ENCODE results near the gene CRTAC1.

Gene CRTAC1

DNA sequence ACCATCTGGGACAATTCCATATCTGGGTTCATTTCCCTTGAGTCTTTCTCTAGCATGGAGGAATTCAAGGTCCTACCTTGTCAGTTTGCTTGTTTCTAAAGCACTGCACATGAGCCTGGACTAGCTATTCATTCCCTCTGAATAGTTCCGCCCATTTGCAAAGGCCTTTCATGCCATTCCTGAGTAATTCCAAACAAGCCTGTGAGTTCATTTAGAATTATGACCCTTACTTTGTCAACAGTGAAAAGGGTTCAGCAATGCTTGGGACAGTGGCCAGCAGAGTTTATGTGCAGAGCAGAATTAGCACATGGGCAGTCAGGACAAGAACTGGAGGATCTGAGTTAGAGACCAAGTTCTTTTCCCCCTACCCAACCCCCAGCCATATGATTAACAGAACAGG lies 27.9 kb upstream of the CRTAC1 start:
- Histone ChIP-seq H3K4me1 (peaks cover 0 to 6% (median 0%) of the 10 kb centered on the region in 10 experiments; a peak in 3 of 20 replicates), H3K9ac (no peak overlapping the region), H3K27ac (no peak overlapping the region), H3K27me3 (no peaks in the 10 kb centered on the region), H3K4me3 (no peak overlapping the region), H4K20me1 (no peaks in the 10 kb centered on the region), H3K9me3 (replicated peaks in 1 of 11) (no peaks in the 10 kb centered on the region), H3K36me3 (no peaks in the 10 kb centered on the region), H3K4me2 (no peak overlapping the region)
- no peak for TF ChIP-seq Cebpa-rat (IDR thresholded peaks at IDR 0.05)

GRCh38 chr10:98055841-98056516 lies 25.6 kb upstream of the CRTAC1 start:
- Histone ChIP-seq H4K20me1 (no peaks in the 10 kb centered on the region), H3K4me3 (no peak overlapping the region), H3K4me2 (no peak overlapping the region), H3K4me1 (peaks cover 0 to 6% (median 0%) of the 10 kb centered on the region in 10 experiments; a peak in 3 of 20 replicates), H3K27ac (no peak overlapping the region), H3K36me3 (no peaks in the 10 kb centered on the region), H3K9me3 (replicated peaks in 1 of 11) (no peaks in the 10 kb centered on the region), H3K27me3 (no peaks in the 10 kb centered on the region), H3K9ac (no peak overlapping the region)
- TF ChIP-seq Cebpa-rat (IDR thresholded peaks at IDR 0.05): no peak

DNA sequence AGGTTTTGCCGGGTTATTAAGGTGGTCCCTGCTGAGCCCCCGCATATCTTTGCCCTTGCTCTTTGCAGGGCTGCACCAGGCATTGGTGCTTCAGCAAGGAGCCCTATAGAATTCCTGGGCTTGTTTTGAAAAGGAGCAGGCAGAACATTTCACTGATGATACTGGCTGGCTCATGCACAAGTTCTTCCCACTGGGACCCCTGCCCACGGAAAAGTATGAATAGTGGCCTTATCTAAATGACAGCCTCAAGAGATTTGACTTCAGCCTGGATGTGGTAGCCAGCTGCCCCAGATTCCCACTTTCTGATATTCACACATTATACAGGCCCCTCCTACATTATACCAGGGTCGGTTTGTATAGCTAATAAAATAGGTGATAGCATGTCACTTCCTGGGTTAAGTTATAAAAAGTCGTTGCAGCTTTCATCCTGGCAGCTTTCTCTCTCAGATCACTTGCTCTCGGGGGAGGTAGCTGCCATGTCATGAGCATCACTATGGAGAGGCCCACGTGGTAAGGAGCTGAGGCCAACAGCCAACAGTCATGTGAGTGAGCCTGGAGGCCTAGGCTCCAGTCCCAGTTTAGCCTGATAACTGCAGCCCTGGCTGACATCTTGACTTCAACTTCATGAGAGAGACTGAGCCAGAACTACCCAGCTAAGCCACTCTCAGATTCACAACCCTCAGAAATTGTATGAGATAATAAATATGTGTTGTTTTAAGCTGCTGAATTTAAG lies 16.8 kb upstream of the CRTAC1 start:
- TF ChIP-seq Cebpa-rat (IDR thresholded peaks at IDR 0.05): no peak
- Histone ChIP-seq H4K20me1 (no peaks in the 10 kb centered on the region), H3K4me1 (peaks cover 0 to 15% (median 2%) of the 10 kb centered on the region in 10 experiments; a peak in 7 of 20 replicates), H3K4me3 (no peak overlapping the region), H3K36me3 (no peaks in the 10 kb centered on the region), H3K27me3 (no peaks in the 10 kb centered on the region), H3K9me3 (replicated peaks in 1 of 11) (no peaks in the 10 kb centered on the region), H3K27ac (no peak overlapping the region), H3K9ac (no peak overlapping the region), H3K4me2 (peak overlapping the region in 3 of 11 experiments; percentile 22 to 37 (median 30); a peak in 4 of 22 replicates)

GRCh38 chr10:98045785-98046389 lies 15.5 kb upstream of the CRTAC1 start:
- 0 out of 22 replicates have a peak overlapping the region, but pooled peaks of 1 of the 11 experiments have one; percentile 7 for H3K4me2 ChIP-seq
- no peak overlapping the region for H3K27ac ChIP-seq
- H3K4me3 ChIP-seq: no peak overlapping the region
- H3K4me1 ChIP-seq: peaks cover 0 to 15% (median 5%) of the 10 kb centered on the region in 10 experiments; a peak in 8 of 20 replicates
- no peaks in the 10 kb centered on the region for H4K20me1 ChIP-seq
- TF ChIP-seq Cebpa-rat (IDR thresholded peaks at IDR 0.05): no peak
- no peaks in the 10 kb centered on the region for H3K27me3 ChIP-seq
- H3K9ac ChIP-seq: no peak overlapping the region
- no peaks in the 10 kb centered on the region for H3K9me3 ChIP-seq (replicated peaks in 1 of 11)
- no peaks in the 10 kb centered on the region for H3K36me3 ChIP-seq

DNA sequence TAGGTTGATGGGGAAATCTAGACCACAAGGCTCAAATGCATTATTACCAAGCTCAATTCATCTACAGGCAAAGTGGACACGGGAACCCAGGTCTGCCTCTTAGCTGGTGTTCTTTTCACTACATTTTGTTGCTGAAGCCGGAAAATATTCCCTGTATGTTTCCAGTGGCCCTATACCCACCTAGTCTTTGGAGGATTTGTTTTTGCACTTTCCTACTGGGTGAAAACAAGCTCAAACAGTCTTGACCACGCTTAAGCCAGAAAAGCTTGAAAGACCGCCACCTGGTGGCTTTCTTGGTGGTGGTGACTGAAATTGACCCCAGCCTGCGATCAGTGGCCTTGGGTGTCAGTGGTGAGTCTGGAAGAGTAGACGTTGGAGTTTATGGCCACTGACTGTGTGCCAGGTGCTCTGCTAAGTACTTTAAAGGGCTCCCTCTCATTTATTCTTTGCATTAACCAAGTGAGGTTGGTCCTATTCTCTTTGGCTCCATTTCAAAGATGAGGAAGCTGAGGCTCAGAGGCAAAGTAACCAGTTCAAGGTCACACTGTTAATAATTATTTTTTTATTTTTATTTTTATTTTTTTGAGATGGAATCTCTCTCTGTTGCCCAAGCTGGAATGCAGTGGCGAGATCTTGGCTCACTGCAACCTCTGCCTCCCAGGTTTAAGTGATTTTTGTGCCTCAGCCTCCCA lies 11.1 kb upstream of the CRTAC1 start:
- Histone ChIP-seq H3K4me2 (no peak overlapping the region), H3K36me3 (no peaks in the 10 kb centered on the region), H3K9ac (no peak overlapping the region), H4K20me1 (no peaks in the 10 kb centered on the region), H3K4me1 (peaks cover 0 to 21% (median 6%) of the 10 kb centered on the region in 10 experiments; a peak in 8 of 20 replicates), H3K27me3 (peaks cover 10 to 38% (median 35%) of the 10 kb centered on the region in 11 experiments), H3K9me3 (replicated peaks in 1 of 11) (no peaks in the 10 kb centered on the region), H3K27ac (no peak overlapping the region), H3K4me3 (no peak overlapping the region)
- TF ChIP-seq Cebpa-rat (IDR thresholded peaks at IDR 0.05): no peak

GRCh38 chr10:98039690-98040381 lies 9.4 kb upstream of the CRTAC1 start:
- H3K27ac ChIP-seq: no peak overlapping the region
- no peaks in the 10 kb centered on the region; a peak in 1 of 22 replicates for H4K20me1 ChIP-seq
- no peak overlapping the region for H3K4me2 ChIP-seq
- H3K9me3 ChIP-seq (replicated peaks in 1 of 11): no peaks in the 10 kb centered on the region
- H3K4me1 ChIP-seq: peaks cover 0 to 32% (median 13%) of the 10 kb centered on the region in 10 experiments; a peak in 18 of 20 replicates
- H3K36me3 ChIP-seq: no peaks in the 10 kb centered on the region
- H3K27me3 ChIP-seq: peaks cover 10 to 53% (median 48%) of the 10 kb centered on the region in 11 experiments
- TF ChIP-seq Cebpa-rat (IDR thresholded peaks at IDR 0.05): no peak
- H3K4me3 ChIP-seq: no peak overlapping the region
- H3K9ac ChIP-seq: no peak overlapping the region

- Histone ChIP-seq H3K27ac (no peak overlapping the region), H3K36me3 (no peaks in the 10 kb centered on the region), H3K9ac (no peak overlapping the region), H3K4me3 (no peak overlapping the region), H3K9me3 (replicated peaks in 1 of 11) (no peaks in the 10 kb centered on the region), H4K20me1 (no peaks in the 10 kb centered on the region; a peak in 1 of 22 replicates), H3K4me1 (peaks cover 0 to 39% (median 18%) of the 10 kb centered on the region in 10 experiments; a peak in 18 of 20 replicates), H3K27me3 (peaks cover 16 to 67% (median 55%) of the 10 kb centered on the region in 11 experiments), H3K4me2 (peak overlapping the region in 3 of 11 experiments; percentile 7 to 29 (median 15); a peak in 5 of 22 replicates)
- no peak for TF ChIP-seq Cebpa-rat (IDR thresholded peaks at IDR 0.05)
Measured at GRCh38 chr10:98038288-98038687, 7.9 kb upstream of the CRTAC1 start.

DNA sequence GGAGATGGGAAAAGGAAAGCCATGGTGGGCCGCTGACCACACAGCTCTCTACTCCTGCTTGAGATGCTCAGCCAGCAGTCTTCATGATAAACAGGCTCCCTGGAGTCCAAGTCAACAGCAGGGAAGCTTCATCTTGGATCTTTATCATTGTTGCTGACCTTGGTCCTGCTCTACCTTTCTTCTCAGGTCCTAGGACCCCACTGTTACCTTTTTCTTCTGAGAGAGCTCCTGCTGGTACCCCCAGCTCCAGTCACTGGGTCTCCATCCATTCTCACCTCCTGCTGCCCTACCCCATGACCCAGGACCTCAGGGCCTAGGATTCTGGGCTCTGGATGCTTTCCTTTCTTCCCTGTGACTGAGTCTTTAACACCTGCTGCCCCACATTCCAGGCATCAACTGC lies 5.2 kb upstream of the CRTAC1 start:
- peaks cover 0 to 36% (median 19%) of the 10 kb centered on the region in 10 experiments; a peak in 18 of 20 replicates for H3K4me1 ChIP-seq
- no peak overlapping the region for H3K9ac ChIP-seq
- H3K27ac ChIP-seq: no peak overlapping the region
- peaks cover 0 to 5% (median 0%) of the 10 kb centered on the region in 11 experiments; a peak in 4 of 22 replicates for H3K9me3 ChIP-seq (replicated peaks in 1 of 11)
- H3K27me3 ChIP-seq: peaks cover 43 to 94% (median 82%) of the 10 kb centered on the region in 11 experiments
- peaks cover 0 to 4% (median 0%) of the 10 kb centered on the region in 11 experiments; a peak in 2 of 22 replicates for H4K20me1 ChIP-seq
- H3K4me2 ChIP-seq: peak overlapping the region in 9 of 11 experiments; percentile 20 to 64 (median 55); a peak in 16 of 22 replicates
- no peaks in the 10 kb centered on the region for H3K36me3 ChIP-seq
- no peak overlapping the region for H3K4me3 ChIP-seq
- no peak for TF ChIP-seq Cebpa-rat (IDR thresholded peaks at IDR 0.05)

All from BLaER1 treated with 17β-estradiol and CSF1 and Interleukin-3, amounts not matched to agents 10 nM and 100 nM (cell line).